Measurements from ENCODE around the gene EHF. TPM values are rescaled to one million over a fixed set of nuclear protein-coding genes. Genes with fewer than 3 reads are reported as not detected.

EHF gene
- total RNA-seq, 2 donors from 2014 or later, result 0.22 TPM; not detected in 1

GRCh38 chr11:34706709-34707461, 86.0 kb downstream of the EHF start:
- Histone ChIP-seq H3K27me3 (ENCODE audit: control insufficient read depth, insufficient read depth, low read length, poor library complexity, severe bottlenecking) (no peaks in the 10 kb centered on the region), H3K36me3 (ENCODE audit: control insufficient read depth, insufficient read depth, low read length) (peaks cover 39% of the 10 kb centered on the region), H3K4me1 (ENCODE audit: control insufficient read depth, insufficient read depth, low read length) (no peaks in the 10 kb centered on the region), H3K9ac (ENCODE audit: extremely low read depth, low read length, poor library complexity, severe bottlenecking) (no peak overlapping the region), H3K4me3 (ENCODE audit: low read length) (peak overlapping the region; percentile 15), H3K27ac (ENCODE audit: low read depth, low read length) (no peak overlapping the region), H3K9me3 (ENCODE audit: control insufficient read depth, low read length) (peaks cover 66% of the 10 kb centered on the region)
- Mint-ChIP-seq H3K27me3 (ENCODE audit: insufficient read depth) (no peaks in the 10 kb centered on the region), H3K4me1 (no peaks in the 10 kb centered on the region), H3K27ac (no peak overlapping the region), H3K4me3 (no peak overlapping the region), H3K36me3 (ENCODE audit: low read depth) (peaks cover 77% of the 10 kb centered on the region), H3K9me3 (peaks cover 61% of the 10 kb centered on the region)
- DNase-seq, result peak; percentile 34
- WGBS, 2 experiments (ENCODE audit: insufficient coverage in 1 of 2, insufficient read length in 1 of 2), result 68 to 81% methylated on average over 2 of the region's 2 CpGs
- no peak for TF ChIP-seq CTCF (conservative IDR thresholded peaks at IDR 0.05)

- Histone ChIP-seq H3K9ac (ENCODE audit: extremely low read depth, low read length, poor library complexity, severe bottlenecking) (no peak overlapping the region), H3K27ac (ENCODE audit: low read depth, low read length) (no peak overlapping the region), H3K9me3 (ENCODE audit: control insufficient read depth, low read length) (peaks cover 66% of the 10 kb centered on the region), H3K27me3 (ENCODE audit: control insufficient read depth, insufficient read depth, low read length, poor library complexity, severe bottlenecking) (no peaks in the 10 kb centered on the region), H3K36me3 (ENCODE audit: control insufficient read depth, insufficient read depth, low read length) (peaks cover 39% of the 10 kb centered on the region), H3K4me3 (ENCODE audit: low read length) (peak overlapping the region; percentile 15), H3K4me1 (ENCODE audit: control insufficient read depth, insufficient read depth, low read length) (no peaks in the 10 kb centered on the region)
- WGBS, 2 experiments (ENCODE audit: insufficient coverage in 1 of 2, insufficient read length in 1 of 2), result 81 to 90% methylated on average over 3 of the region's 3 CpGs
- DNase-seq, result no peak
- Mint-ChIP-seq H3K36me3 (ENCODE audit: low read depth) (peaks cover 77% of the 10 kb centered on the region), H3K4me1 (no peaks in the 10 kb centered on the region), H3K27ac (no peak overlapping the region), H3K4me3 (no peak overlapping the region), H3K27me3 (ENCODE audit: insufficient read depth) (no peaks in the 10 kb centered on the region), H3K9me3 (peaks cover 61% of the 10 kb centered on the region)
- no peak for TF ChIP-seq CTCF (conservative IDR thresholded peaks at IDR 0.05)
Observed at GRCh38 chr11:34707462-34707840, 86.6 kb downstream of the EHF start.

Other genes with a start within 250 kb of the EHF start
- gene CAT, start 182.2 kb upstream of the EHF start, total RNA-seq, result 10 to 100 TPM; 18.9 to 23.4 TPM
- gene ELF5, start 107.3 kb upstream of the EHF start, total RNA-seq, result not detected